HG03571 (cell line): ENCODE data around the gene LDLRAD4.

Source experiments
- ATAC-seq: cut with Tn5 transposase; IDR thresholded peaks from one replicate; pipeline ENCODE4 v1.9.1; 2021; ENCODE audit not compliant: unreplicated experiment

LDLRAD4 gene

GRCh38 chr18:13302457-13303225 lies 84.1 kb downstream of the LDLRAD4 start:
- no peak for ATAC-seq

DNA sequence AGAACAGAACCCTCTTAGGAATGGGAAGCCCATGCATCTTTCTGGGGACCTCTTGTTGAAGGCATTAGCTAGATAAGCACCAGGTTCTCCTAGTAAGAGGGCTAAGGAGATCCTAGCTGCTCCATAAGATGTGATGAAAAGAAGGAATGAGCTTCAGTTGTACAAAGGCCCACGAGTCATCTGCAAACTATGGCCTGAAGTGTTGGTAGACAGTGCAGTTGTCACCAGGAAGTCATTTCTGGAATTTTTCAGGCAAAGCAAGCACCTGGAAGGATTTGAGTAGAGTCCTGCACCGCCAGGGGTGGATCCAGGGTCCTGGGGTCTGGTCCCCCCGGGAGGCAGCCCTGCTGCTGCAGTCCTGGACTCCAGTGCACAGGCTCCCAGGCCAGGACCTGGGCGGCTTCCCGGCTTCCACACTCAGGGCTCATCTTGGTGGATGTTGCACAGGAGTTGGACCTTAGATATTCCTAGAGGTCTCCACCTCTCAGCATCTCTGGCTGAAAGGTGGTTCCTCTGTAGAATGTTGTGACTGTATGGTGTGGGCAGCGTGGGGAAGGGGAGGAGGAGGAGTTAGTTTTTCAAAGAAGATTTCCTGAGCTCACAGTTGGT lies 85.3 kb downstream of the LDLRAD4 start:
- ATAC-seq = no peak

GRCh38 chr18:13305301-13305700 lies 86.7 kb downstream of the LDLRAD4 start:
- no peak for ATAC-seq

GRCh38 chr18:13306583-13306982 lies 88.0 kb downstream of the LDLRAD4 start:
- ATAC-seq = no peak

GRCh38 chr18:13308369-13308768 lies 89.8 kb downstream of the LDLRAD4 start:
- no peak for ATAC-seq

GRCh38 chr18:13309031-13309747 lies 90.6 kb downstream of the LDLRAD4 start:
- ATAC-seq = no peak

GRCh38 chr18:13309748-13310670 lies 91.4 kb downstream of the LDLRAD4 start:
- ATAC-seq = no peak

GRCh38 chr18:13311193-13311592 lies 92.6 kb downstream of the LDLRAD4 start:
- ATAC-seq = no peak

GRCh38 chr18:13312515-13312914 lies 94.0 kb downstream of the LDLRAD4 start:
- ATAC-seq = no peak

DNA sequence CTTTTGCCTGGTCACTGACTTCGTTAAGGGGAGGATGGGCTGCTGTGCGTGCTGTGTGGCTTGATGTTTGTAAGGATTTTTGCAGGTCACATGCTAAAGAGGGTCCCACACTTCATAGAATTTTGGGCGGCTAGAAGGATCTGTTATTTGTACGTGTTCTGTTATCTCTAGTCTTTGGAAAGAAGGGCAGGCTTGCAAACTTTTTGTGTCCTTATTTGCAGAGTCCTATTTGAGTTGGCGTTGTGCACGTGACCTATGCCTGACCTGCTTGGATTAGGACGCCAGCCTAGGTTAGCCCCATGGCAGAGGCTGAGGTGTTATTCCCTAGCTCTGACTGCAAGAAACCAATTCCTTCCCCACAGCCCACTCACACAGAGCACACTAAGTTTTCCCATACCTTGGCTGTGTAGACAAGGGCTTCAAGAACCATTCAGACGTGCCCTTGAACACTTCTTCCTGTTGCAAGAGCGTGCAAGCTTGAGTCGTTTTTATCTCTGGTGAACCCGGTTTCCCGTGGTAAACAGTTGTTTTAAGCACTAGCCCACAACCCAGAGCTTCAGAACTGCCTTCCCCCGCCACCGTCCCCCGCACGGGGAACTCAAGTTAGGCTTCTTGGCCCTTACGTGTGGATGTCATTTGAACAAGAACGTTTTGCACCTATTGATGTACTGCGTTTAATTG lies 94.6 kb downstream of the LDLRAD4 start:
- no peak for ATAC-seq

- no peak for ATAC-seq
Observed at GRCh38 chr18:13315000-13315399, 96.4 kb downstream of the LDLRAD4 start.

- ATAC-seq = no peak
Observed at GRCh38 chr18:13316063-13316462, 97.5 kb downstream of the LDLRAD4 start.

DNA sequence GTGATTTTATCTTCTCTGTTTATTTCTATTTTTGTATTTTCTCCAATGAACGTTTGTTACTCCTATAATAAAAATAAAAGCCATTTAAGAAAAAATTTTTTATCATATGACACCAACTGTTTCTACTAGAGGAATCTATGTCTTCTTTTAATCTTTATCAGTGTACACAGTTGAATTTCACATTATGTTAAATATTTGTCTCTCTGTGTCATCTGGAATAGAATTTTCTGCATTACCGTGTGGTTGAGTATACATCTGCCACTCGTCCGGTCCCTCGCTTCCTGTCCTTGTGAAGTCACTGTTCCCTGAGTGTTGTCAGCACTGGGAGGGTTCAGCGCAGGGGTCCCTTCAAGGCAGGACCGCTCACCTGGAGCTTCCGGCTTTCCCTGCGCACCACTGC lies 99.2 kb downstream of the LDLRAD4 start:
- ATAC-seq = no peak

GRCh38 chr18:13318731-13319501 lies 100.4 kb downstream of the LDLRAD4 start:
- no peak for ATAC-seq

DNA sequence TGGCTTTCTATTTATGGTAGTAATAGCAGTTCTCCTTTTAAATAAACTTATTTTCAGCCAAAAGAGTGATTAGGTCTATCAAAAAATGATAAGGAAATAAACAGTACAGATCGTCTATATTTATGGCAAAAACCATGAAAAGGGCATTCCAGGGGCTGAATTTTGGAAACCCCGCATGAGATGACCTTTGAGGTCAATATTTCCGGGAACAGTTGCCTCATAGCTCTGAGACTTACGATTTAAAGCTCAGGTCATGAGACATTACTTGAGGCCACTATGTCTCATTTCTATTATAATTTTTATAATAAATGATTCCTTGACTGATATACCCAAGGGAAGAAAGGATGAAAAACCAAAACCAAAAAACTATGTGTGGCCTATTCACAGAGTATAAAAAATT lies 101.1 kb downstream of the LDLRAD4 start:
- no peak for ATAC-seq

DNA sequence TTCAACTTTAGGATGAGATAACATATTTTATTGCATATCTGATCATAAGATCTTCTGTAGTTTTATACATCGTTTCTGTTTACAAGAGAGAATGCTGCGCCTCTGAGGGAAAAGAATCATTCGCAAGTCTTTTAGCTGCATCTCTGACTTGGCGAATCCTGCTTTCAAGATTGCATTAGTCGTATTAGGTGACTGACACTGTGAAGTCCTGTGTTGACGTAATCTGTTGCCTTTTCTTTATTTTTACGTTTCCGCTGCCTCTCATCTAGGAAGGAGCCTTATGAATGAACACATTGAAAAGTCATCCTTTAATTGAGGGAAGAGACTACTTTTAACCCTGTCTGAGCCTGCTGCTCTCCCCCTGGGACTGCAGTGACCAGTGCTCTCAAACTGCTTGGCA lies 101.5 kb downstream of the LDLRAD4 start:
- no peak for ATAC-seq

DNA sequence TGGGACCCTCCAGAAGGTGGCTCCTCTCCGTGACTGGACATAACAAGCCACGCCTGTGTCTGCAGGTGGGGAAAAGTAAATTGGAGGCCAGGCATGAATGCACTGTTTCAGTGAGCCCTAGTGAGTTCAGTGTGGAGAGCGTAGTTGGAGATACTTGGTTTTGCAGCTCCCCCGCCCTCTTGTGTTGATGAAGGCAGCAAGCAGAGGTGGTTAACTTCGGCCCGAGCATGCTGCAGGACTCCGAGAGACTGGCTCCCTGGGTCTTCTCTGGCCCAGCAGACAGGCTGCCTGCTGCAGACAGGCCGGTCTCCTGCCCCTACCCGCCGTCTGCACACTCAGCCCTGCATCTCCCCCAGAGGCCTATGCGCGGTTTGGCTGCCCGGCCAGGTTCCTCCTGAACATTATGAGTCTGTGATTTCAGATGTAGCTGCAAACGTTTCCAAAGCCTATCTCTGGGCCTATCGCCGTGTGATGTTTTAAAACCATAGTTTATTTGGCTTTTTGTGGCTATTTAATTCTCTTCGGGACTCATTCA lies 102.4 kb downstream of the LDLRAD4 start:
- no peak for ATAC-seq

- no peak for ATAC-seq
Observed at GRCh38 chr18:13321923-13322322, 103.4 kb downstream of the LDLRAD4 start.

DNA sequence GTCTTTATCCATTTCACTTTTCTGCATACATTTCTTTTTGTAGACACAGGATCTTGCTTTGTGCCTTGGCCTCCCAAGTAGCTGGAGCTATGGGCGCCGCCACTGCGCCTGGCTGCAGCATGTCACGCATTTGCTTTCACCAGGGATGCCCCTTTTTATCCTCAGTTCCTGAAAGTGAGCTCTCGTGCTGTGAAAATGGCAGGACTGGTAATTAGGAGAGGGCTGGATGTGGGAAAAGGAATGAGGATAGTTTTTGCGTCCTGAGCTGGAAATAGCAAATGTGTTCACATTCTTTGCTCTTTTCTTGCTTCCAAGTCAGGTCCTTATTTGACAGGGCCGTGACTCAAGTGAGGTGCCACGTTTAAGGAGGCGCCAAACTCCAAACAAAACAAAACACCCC lies 104.6 kb downstream of the LDLRAD4 start:
- ATAC-seq = no peak
